CD4-positive, alpha-beta T cell treated with Interleukin-15 for 4 hours (primary cell): ENCODE measurements around the gene BRSK2.

Experiments
- DNase-seq: peaks from one replicate; pipeline ENCODE4 v3.0.0-alpha.2; 2020; ENCODE audit warnings: low spot score

Gene BRSK2

GRCh38 chr11:1469911-1470680 lies 80.4 kb downstream of the BRSK2 start:
- no peak for DNase-seq

- no peak for DNase-seq
Observed at GRCh38 chr11:1470681-1471611, 81.2 kb downstream of the BRSK2 start.

DNA sequence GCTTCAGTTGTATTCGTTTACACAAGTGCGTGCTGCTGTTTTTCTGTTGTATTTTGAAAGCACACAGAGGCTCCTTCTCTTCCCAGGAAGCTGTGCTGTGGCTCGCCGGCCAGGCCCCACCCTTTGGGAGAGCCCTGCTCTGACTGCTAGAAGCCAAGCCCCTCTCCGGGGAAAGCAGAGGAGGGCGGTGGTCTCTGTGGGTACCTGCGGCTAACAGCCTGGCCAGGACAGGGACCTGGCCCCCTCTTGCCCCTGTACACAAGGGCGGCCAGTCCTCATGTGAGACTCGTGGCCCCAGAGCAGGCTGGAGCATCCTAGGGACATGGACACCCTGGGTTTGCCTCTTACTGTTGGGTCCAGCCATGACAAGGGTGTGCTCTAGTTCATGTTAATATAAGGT lies 82.0 kb downstream of the BRSK2 start:
- no peak for DNase-seq

DNA sequence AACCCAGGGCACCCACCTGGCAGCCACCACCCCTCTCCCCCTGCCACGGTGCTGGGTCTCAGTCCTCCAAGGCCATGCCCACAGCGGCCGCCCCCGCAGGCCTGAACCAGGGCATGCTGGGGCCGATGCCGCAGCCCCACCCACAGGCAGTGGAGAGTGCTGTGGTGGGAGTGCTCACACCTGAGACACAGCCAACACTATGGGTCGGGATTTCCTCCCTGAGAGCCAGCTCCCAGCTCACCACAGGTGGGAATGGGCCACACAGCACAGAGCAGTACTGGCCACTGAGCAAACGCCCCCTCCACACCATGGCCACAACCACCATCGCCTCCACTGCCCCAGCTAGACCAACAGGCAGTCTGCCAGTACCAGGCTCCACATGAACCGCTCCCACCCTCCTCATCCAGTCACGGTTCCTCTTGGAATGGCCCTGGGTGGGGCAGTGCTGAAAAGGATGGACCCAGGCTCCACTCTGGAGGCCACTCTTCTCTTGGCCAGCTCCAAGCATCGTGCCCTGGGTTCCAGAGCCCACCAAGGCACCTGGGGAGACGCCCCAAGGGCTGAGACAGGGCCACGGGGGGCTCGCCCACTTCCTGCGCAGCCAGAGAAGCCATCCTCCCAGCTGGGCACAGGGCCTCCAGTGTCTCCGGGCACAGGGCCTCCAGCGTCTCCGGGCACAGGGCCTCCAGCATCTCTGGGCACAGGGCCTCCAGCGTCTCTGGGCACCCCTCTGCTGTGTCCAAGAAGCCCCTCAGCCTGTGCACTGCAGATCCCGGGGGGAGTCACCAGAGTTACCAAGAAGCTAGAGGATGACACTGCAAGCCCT lies 82.7 kb downstream of the BRSK2 start:
- DNase-seq, result no peak

DNA sequence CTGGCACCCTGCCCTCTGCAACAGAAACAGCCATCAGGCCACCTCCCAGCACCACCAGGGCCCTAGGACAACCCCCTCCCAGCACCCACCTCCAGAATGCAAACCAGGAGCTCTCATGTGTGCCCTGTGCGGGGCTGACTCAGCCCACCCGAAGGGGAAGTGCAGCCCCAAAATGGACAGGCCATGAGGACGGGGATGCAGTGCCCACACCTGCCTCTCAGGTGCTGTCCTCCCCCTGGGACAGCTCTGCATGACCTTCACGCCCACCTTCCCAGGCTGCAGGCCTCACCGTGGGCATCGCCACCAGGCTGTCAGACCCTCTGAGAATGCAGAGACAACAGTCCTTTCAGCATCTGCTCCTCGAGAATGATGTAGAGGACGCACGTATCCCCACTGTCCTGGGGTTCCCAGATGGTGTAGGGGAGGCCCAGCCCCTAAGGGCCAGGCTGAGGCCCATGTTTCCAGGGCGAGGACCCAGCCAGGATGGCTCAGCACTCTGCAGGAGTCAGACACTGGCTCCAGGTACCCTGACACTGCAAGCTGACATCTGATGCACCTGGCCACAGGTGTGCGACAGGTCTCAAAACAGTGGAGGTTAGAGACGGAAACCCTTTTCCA lies 83.4 kb downstream of the BRSK2 start:
- DNase-seq, result no peak

GRCh38 chr11:1473786-1474185 lies 84.1 kb downstream of the BRSK2 start:
- no peak for DNase-seq

DNA sequence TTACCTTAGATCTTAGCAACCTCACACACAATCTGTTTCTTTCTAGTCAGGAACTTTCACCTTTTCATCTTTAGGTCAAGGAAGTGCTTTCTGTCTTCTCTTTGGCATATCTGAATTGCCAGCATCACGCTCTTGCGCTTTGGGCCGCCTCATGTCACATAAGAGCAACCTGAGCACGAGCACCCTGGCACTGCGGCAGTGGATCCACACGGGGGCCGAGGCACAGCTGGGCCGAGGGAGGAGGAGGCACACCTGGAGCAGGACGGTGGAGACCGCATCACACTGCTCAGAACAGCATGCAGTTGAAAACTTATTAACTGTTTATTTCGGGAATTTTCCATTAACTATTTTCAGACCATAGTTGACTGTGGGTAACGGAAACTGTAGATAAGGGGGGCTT lies 86.1 kb downstream of the BRSK2 start:
- DNase-seq, result no peak

GRCh38 chr11:1476940-1477736 lies 87.4 kb downstream of the BRSK2 start:
- no peak for DNase-seq

DNA sequence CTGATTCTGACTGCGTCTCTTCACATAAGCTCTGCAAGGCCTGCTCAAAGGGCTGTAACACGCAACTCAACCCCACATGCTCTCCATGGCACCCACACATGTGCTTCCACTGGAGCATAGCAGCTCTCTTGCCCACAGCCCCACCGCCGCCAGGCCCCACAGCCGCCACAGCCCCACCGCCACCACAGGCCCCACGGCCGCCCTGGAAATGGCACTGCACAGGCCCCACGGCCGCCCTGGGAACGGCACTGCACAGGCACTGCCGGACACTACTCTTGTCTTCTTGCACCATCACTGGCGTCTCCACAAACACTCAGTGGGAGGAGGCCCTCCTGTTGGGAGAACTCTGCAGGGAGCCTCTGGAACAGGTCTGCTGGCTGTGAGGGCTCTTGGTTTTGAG lies 88.3 kb downstream of the BRSK2 start:
- DNase-seq, result no peak

GRCh38 chr11:1478544-1478943 lies 88.8 kb downstream of the BRSK2 start:
- DNase-seq, result no peak

DNA sequence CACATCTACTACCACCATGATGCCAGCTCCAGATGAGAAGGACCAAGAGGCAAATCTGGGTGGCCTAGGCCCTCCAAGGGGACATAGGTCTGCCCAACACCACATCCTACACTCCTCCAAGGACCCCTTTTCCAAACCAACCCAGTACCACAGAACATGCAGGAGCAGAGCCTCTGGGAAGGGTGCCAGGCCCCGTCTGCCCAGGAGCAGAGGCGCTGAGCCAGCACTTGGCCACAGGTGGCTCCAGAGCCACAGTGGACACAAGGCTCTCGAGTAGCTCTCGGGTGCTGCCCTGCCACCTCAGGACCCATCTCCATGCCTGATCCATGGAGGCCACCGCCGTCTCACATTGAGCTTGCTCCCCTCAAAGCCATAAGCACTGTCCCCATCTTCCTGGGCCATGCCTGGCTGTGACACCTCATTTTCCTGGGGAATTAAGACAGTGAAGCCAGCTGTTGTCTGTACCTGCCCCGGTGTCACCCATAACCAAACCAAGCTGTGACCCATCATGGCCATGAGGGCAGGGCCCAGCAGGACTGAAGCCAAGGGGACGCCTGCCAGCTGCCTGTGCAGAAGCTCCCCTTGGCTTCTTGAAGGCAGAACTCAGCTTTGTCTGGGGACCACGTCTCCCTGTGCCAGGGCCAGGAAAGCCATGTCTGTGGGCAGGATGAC lies 89.4 kb downstream of the BRSK2 start:
- no peak for DNase-seq

DNA sequence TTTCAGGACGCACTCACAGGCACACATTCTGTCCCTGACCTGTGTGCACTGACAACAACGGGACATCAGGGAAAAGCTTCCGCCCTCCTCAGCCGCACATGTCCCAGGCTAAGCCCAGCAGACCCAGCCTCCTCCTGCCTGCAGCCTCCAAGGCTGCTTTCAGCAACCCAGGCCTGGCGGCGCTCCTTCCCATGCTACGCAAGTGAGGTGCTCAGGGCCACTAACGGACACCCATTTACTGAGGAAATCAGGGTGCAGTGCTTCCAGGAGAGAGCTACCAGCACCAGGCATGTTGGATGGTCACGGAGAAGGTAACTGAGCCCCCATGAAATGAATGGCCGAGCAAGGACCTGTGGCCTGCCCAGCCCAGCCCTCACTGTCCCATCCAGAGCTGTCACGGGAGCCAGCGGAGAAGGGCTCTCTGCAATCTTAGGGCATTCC lies 90.0 kb downstream of the BRSK2 start:
- DNase-seq, result no peak

DNA sequence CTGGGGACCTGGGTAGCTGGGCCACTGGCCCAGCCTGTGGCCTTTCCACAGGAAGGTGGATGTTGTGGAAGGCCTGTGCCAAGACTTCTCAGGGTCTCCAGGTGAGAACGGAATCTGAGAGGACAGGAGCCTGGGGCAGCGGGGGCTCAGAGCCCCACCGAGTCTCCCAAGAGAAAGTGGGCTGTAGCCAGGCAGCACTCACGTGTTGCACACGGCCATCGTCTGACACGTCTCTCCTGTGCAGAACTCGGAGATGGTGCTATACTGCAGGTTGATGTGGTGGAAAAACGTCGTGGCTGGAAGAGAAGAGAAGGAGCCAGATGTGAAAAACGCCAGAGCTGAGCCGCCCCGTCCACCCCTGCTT lies 90.4 kb downstream of the BRSK2 start:
- no peak for DNase-seq

GRCh38 chr11:1480555-1481482 lies 91.1 kb downstream of the BRSK2 start:
- DNase-seq, result no peak

DNA sequence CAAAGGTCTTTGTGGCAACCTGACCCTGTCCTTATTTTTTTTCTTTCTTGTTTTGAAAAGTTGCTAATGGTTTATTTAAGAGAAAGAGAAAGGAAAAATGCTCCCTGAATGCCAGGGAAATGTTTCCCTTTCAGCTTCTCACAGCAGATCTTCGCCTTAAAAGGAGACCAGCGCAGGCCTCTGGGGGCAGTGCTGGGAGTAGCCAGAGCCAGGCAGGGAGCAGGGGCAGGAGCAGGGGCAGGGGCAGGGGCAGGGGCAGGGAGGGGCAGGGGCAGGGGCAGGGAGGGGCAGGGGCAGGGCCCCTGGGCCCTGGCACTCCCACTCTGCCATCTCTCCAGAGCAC lies 91.7 kb downstream of the BRSK2 start:
- DNase-seq, result no peak

GRCh38 chr11:1481861-1482441 lies 92.2 kb downstream of the BRSK2 start:
- no peak for DNase-seq

DNA sequence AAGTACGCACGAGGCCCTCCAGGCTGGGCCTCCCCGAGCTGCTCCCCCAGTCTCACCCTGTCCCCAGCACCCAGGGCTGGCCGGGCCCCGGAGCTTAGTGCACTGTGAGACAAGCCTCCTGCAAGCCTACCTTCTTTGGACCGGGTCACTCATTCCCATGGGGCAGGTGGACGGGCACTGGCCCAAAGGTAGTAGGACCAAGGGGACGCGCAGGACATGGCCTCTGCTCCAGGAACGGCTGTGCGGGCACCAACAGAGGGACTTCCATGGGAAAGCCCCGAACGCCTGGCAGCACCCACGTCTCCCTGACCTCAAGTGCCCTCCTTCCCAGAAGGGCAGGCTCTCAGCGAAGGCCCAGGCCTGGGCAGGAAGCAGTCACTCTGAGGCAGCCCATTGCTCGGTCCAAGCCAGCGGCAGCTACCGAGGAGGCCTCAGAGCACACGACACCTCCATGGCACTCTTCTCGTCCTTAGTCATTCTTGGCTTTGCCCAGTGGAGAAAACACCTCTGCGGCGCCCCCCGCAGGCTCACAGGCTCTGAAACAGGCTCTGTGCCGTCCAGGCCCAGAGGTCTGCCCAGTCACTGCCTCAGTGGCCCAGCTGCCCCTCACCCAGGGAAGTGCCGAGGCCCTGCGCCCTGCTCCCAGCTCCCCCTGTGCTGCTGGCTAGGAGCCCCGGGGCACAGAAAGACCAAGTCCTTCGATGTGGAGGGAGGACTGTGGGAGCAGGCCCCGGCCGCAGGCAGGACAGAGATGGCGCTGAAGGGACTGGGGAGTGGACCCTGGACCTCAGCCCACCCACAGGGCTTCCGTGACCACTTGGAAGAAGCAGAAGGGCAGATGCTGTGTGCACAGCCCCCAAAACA lies 93.1 kb downstream of the BRSK2 start:
- no peak for DNase-seq

GRCh38 chr11:1483445-1483961 lies 93.8 kb downstream of the BRSK2 start:
- no peak for DNase-seq
